ENCODE measurements around the gene KRT72.

The KRT72 gene

GRCh38 chr12:52643233-52644077 lies 42.2 kb upstream of the KRT72 start:
- H3K4me1 ChIP-seq (ENCODE audit: control insufficient read depth, insufficient read depth, low read length), result no peaks in the 10 kb centered on the region
- no peak overlapping the region for H3K27ac ChIP-seq (ENCODE audit: extremely low read depth, low read depth, low read length)
- no peaks in the 10 kb centered on the region for H3K9me3 ChIP-seq (ENCODE audit: control insufficient read depth, insufficient read depth, low read depth, low read length)
- CTCF ChIA-PET, result interaction anchor here (0.6 to 0.8 kb wide), 2 partner anchors 48 to 429 kb away, joined by 3 read pairs; no protein-coding TSS in a partner anchor
- H3K36me3 ChIP-seq (ENCODE audit: control insufficient read depth in 2 of 2, insufficient read depth in 1 of 2, low read length in 2 of 2), result no peaks in the 10 kb centered on the region
- POLR2A ChIA-PET, result no interaction called here
- H3K4me3 ChIP-seq (ENCODE audit: low read depth, low read length), result no peak overlapping the region
- no peak for TF ChIP-seq INSM2 (tag by site-specific recombination; IDR thresholded peaks at IDR 0.05)
- no peak for TF ChIP-seq MYNN (tag by site-specific recombination; IDR thresholded peaks at IDR 0.05; ENCODE audit: borderline replicate concordance)
- TF ChIP-seq ZNF677 (tag by site-specific recombination; IDR thresholded peaks at IDR 0.05), result no peak
- no peak for TF ChIP-seq ZSCAN16 (tag by site-specific recombination; IDR thresholded peaks at IDR 0.05)
- TF ChIP-seq ZBTB10 (tag by site-specific recombination; IDR thresholded peaks at IDR 0.05), result no peak
- no peak for TF ChIP-seq ZNF670 (tag by site-specific recombination; IDR thresholded peaks at IDR 0.05; ENCODE audit: low read depth)
- no peak for TF ChIP-seq TRIM28 (IDR thresholded peaks at IDR 0.05; ENCODE audit: borderline replicate concordance, low read length)
- no peak for TF ChIP-seq ZNF664 (tag by site-specific recombination; IDR thresholded peaks at IDR 0.05)
- TF ChIP-seq ZNF354C (tag by site-specific recombination; IDR thresholded peaks at IDR 0.05; ENCODE audit: borderline replicate concordance, low read depth), result no peak
- no peak for TF ChIP-seq ZNF280D (tag by site-specific recombination; IDR thresholded peaks at IDR 0.05)
- no peak for TF ChIP-seq ZFP41 (tag by site-specific recombination; IDR thresholded peaks at IDR 0.05; ENCODE audit: borderline replicate concordance)
- no peak for TF ChIP-seq EGR2 (tag by site-specific recombination; IDR thresholded peaks at IDR 0.05; ENCODE audit: low read depth)
- TF ChIP-seq ZNF623 (tag by site-specific recombination; IDR thresholded peaks at IDR 0.05), result no peak

- no peak overlapping the region for H3K27ac ChIP-seq (ENCODE audit: extremely low read depth, low read depth, low read length)
- H3K4me3 ChIP-seq (ENCODE audit: low read depth, low read length), result no peak overlapping the region
- H3K9me3 ChIP-seq (ENCODE audit: control insufficient read depth, insufficient read depth, low read depth, low read length), result no peaks in the 10 kb centered on the region
- H3K36me3 ChIP-seq (ENCODE audit: control insufficient read depth in 2 of 2, insufficient read depth in 1 of 2, low read length in 2 of 2), result no peaks in the 10 kb centered on the region
- POLR2A ChIA-PET, result no interaction called here
- H3K4me1 ChIP-seq (ENCODE audit: control insufficient read depth, insufficient read depth, low read length), result no peaks in the 10 kb centered on the region
- CTCF ChIA-PET, result interaction anchor here (0.6 to 0.8 kb wide), 2 partner anchors 229 to 572 kb away, joined by 3 read pairs; no protein-coding TSS in a partner anchor
- TF ChIP-seq ZNF157 (tag by site-specific recombination; IDR thresholded peaks at IDR 0.05) (no peak), ZNF561 (tag by site-specific recombination; IDR thresholded peaks at IDR 0.05; ENCODE audit: borderline replicate concordance) (no peak), SP7 (tag by site-specific recombination; IDR thresholded peaks at IDR 0.05) (no peak), SCRT2 (tag by site-specific recombination; IDR thresholded peaks at IDR 0.05) (no peak), ZNF274 (IDR thresholded peaks at IDR 0.05; ENCODE audit: low read length) (no peak), ZNF274 (tag by site-specific recombination; IDR thresholded peaks at IDR 0.05; ENCODE audit: borderline replicate concordance) (no peak), ZNF16 (tag by site-specific recombination; IDR thresholded peaks at IDR 0.05; ENCODE audit: low read depth) (no peak), ZNF362 (tag by site-specific recombination; IDR thresholded peaks at IDR 0.05) (no peak), KLF17 (tag by site-specific recombination; IDR thresholded peaks at IDR 0.05) (no peak)
These were observed 40.2 kb upstream of the KRT72 start for GRCh38 chr12:52641468-52641867.

Measured in HEK293 (cell line).